A549 (cell line): ENCODE measurements around the gene MAN1C1.

ENCODE experiments used
- CBX8 ChIP-seq: fragments of 200-600 bp; sonication (generic); IDR thresholded peaks from 2 replicates; pipeline ENCODE4 v1.6.1; 2016
- CEBPB ChIP-seq, 2 experiments: fragments of >200 bp in 1 of 2; sonication (Bioruptor Twin) in 1 of 2; formaldehyde crosslinking in 1 of 2; IDR thresholded peaks; 2 replicates each; pipeline ENCODE4 v1.6.1; 2012 to 2016
- EHMT2 ChIP-seq: fragments of 200-600 bp; sonication (generic); IDR thresholded peaks from 2 replicates; pipeline ENCODE4 v1.6.1; 2016; ENCODE audit warnings: antibody characterized with exemption, low read depth, mild to moderate bottlenecking, moderate library complexity
- FOSL2 ChIP-seq, 2 experiments: fragments of 450-650 bp in 1 of 2; fragments of >200 bp in 1 of 2; sonication (Bioruptor Twin) in 1 of 2; formaldehyde crosslinking; IDR thresholded peaks; 2 replicates each; pipeline versions ENCODE4 v1.5.0 to v1.6.1; 2016 to 2020; ENCODE audit warnings: mild to moderate bottlenecking in 1 of 2, moderate library complexity in 1 of 2
- JUNB ChIP-seq: fragments of >200 bp; sonication (Bioruptor Twin); formaldehyde crosslinking; IDR thresholded peaks from 2 replicates; pipeline ENCODE4 v1.6.1; 2016
- POLR2A ChIP-seq: IDR thresholded peaks from 2 replicates; pipeline ENCODE4 v1.6.1; 2012; ENCODE audit warnings: mild to moderate bottlenecking, low read length
- RAD21 ChIP-seq, 2 experiments: fragments of >200 bp in 1 of 2; sonication (Bioruptor Twin) in 1 of 2; formaldehyde crosslinking in 1 of 2; IDR thresholded peaks in 1 of 2; conservative IDR thresholded peaks in 1 of 2; 2 replicates in 1 of 2; 3 replicates in 1 of 2; pipeline ENCODE4 v1.6.1; 2012 to 2018; ENCODE audit warnings: inconsistent platforms in 1 of 2
- RCOR1 ChIP-seq: fragments of 150-350 bp; IDR thresholded peaks from 2 replicates; pipeline ENCODE4 v1.6.1; 2014; ENCODE audit warnings: antibody characterized with exemption, low read length, low read depth
- SREBF2 ChIP-seq: fragments of 450-650 bp; IDR thresholded peaks from 2 replicates; pipeline ENCODE4 v1.6.1; 2014; ENCODE audit warnings: mild to moderate bottlenecking, moderate library complexity
- TP53 ChIP-seq: fragments of 250-450 bp; sonication (Bioruptor Pico); IDR thresholded peaks from 2 replicates; pipeline ENCODE4 v1.5.0; 2021; ENCODE audit warnings: mild to moderate bottlenecking, moderate library complexity
- TF ChIP-seq, protein P1 (sequence below): fragments of >200 bp; sonication (Bioruptor Twin); formaldehyde crosslinking; IDR thresholded peaks from 3 replicates; pipeline ENCODE4 v1.5.1; 2016
- TF ChIP-seq, protein P2 (sequence below): IDR thresholded peaks from 2 replicates; pipeline ENCODE4 v1.6.1; 2012

DNA sequence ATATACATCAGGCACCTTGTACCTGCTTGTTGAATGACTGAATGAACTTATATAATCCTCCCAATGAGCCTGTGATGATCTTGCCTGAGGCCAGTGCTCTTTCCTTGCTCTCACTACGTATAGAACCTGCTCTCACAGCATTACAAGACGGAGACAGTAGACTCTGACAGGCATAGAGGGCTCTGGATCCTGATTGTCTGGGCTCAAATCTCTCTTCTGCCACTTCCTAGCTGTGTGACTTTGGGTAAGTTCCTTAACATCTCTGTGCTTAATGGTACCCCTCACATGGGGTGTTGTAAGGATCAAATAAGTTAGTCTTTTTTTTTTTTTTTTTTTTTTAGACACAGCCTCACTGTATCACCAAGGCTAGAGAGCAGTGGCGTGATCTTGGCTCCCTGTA, 4.2 kb upstream of the MAN1C1 start:
- TF ChIP-seq EHMT2: no peak
- no peak for TF ChIP-seq JUNB
- TF ChIP-seq, protein P1, sequence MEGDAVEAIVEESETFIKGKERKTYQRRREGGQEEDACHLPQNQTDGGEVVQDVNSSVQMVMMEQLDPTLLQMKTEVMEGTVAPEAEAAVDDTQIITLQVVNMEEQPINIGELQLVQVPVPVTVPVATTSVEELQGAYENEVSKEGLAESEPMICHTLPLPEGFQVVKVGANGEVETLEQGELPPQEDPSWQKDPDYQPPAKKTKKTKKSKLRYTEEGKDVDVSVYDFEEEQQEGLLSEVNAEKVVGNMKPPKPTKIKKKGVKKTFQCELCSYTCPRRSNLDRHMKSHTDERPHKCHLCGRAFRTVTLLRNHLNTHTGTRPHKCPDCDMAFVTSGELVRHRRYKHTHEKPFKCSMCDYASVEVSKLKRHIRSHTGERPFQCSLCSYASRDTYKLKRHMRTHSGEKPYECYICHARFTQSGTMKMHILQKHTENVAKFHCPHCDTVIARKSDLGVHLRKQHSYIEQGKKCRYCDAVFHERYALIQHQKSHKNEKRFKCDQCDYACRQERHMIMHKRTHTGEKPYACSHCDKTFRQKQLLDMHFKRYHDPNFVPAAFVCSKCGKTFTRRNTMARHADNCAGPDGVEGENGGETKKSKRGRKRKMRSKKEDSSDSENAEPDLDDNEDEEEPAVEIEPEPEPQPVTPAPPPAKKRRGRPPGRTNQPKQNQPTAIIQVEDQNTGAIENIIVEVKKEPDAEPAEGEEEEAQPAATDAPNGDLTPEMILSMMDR: no peak
- TF ChIP-seq FOSL2 (IDR thresholded peaks at IDR 0.05): no peak
- no peak for TF ChIP-seq FOSL2 (CRISPR knock-in tag; IDR thresholded peaks at IDR 0.05)
- no peak for TF ChIP-seq TP53 (CRISPR knock-in tag)
- TF ChIP-seq, protein P2, sequence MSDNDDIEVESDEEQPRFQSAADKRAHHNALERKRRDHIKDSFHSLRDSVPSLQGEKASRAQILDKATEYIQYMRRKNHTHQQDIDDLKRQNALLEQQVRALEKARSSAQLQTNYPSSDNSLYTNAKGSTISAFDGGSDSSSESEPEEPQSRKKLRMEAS: no peak
- no peak for TF ChIP-seq CEBPB (IDR thresholded peaks at IDR 0.05)
- no peak for TF ChIP-seq RAD21 (conservative IDR thresholded peaks at IDR 0.05 in 1 of 2, IDR thresholded peaks at IDR 0.05 in 1 of 2)
- TF ChIP-seq RCOR1: no peak
- TF ChIP-seq CBX8: no peak
- no peak for TF ChIP-seq POLR2A
- no peak for TF ChIP-seq SREBF2
